Peyer's patch (tissue), 4 donors: ENCODE results near the gene GABRG3.
A peak's percentile ranks its signal among the peaks of the same experiment; 100 is the strongest.

Source experiments
- POLR2A ChIP-seq, 2 donors: fragments of 450-650 bp; IDR thresholded peaks; one replicate each; pipeline ENCODE4 v1.5.1; 2017; ENCODE audit warnings: antibody characterized with exemption in 2 of 2, mild to moderate bottlenecking in 2 of 2, moderate library complexity in 2 of 2
- TF ChIP-seq, protein P1 (sequence below), 6 experiments: fragments of 450-650 bp in 4 of 6; fragments of 200-600 bp in 2 of 6; sonication (generic) in 1 of 6; IDR thresholded peaks; one replicate each; pipeline ENCODE4 v1.5.1; 2017 to 2019; ENCODE audit warnings: antibody characterized with exemption in 6 of 6, mild to moderate bottlenecking in 3 of 6, moderate library complexity in 1 of 6

DNA sequence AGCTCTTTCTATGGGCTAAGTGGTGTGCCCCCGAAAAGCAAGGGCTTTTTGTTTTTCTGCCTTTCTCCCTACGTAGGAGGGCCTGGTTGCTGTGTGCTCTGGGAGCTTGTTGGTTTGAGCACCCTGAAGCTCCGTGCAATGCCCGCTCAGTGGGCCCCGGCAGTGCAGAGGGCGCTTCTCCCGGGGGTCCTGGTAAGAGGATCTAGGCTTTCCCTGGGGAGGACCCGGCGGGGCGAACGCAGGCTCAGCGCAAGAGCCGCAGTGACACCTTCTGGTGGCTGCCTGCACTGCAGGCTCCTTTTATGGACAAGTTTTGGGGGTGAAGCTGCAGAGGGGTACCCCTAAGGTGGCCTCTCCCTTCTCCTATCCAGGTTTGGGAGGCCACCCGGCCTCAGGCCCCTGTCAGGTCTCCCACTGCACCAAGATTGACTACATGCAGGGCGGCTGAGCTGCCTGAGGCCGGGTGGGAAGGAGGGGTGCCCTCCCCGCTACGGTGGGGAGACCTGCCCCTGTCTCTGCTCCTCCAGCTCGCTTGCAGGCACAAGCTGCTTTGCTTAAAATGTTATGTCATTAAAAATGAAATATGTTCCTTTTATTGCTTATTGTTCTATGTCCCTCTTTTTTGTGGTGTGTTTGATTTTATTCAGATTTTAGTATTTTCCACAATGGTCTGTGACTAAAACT lies 387.9 kb downstream of the GABRG3 start:
- no peak for TF ChIP-seq POLR2A (IDR thresholded peaks at IDR 0.05)
- TF ChIP-seq, protein P1, sequence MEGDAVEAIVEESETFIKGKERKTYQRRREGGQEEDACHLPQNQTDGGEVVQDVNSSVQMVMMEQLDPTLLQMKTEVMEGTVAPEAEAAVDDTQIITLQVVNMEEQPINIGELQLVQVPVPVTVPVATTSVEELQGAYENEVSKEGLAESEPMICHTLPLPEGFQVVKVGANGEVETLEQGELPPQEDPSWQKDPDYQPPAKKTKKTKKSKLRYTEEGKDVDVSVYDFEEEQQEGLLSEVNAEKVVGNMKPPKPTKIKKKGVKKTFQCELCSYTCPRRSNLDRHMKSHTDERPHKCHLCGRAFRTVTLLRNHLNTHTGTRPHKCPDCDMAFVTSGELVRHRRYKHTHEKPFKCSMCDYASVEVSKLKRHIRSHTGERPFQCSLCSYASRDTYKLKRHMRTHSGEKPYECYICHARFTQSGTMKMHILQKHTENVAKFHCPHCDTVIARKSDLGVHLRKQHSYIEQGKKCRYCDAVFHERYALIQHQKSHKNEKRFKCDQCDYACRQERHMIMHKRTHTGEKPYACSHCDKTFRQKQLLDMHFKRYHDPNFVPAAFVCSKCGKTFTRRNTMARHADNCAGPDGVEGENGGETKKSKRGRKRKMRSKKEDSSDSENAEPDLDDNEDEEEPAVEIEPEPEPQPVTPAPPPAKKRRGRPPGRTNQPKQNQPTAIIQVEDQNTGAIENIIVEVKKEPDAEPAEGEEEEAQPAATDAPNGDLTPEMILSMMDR (IDR thresholded peaks at IDR 0.05): peak in 5 of 6 experiments; percentile 8 to 35 (median 11)
